NCI-H1048 (cell line): Measurements from ENCODE around the gene FNIP1.
"Not testable (repeated sequence)": the region's sequence is repeated elsewhere in the genome, so short reads cannot be mapped to it uniquely, and the experiment has no call there.

Experiments used
- DNase-seq: peaks from one replicate; lab custom pipeline; 2025; lab: John Stamatoyannopoulos, UW

Gene FNIP1

GRCh38 chr5:131796793-131797693 lies at the start of gene FNIP1:
FNIP1 (minus strand) TSS chr5:131797017; CDS start chr5:131796921, 96 bp downstream.
- DNase-seq: peak; percentile 95

- no peak for DNase-seq
Measured at GRCh38 chr5:131846536-131846935, 49.7 kb upstream of the FNIP1 start.

GRCh38 chr5:131845828-131846227 lies 49.0 kb upstream of the FNIP1 start:
- no peak for DNase-seq

- not testable (repeated sequence) for DNase-seq
Measured at GRCh38 chr5:131842971-131843370, 46.2 kb upstream of the FNIP1 start.

- DNase-seq: not testable (repeated sequence)
Measured at GRCh38 chr5:131832702-131833101, 35.9 kb upstream of the FNIP1 start.

- no peak for DNase-seq
Measured at GRCh38 chr5:131825404-131826013, 28.7 kb upstream of the FNIP1 start.

- DNase-seq: no peak
Measured at GRCh38 chr5:131824631-131825030, 27.8 kb upstream of the FNIP1 start.

GRCh38 chr5:131821221-131821620 lies 24.4 kb upstream of the FNIP1 start:
- no peak for DNase-seq

GRCh38 chr5:131818001-131818724 lies 21.3 kb upstream of the FNIP1 start:
- no peak for DNase-seq

GRCh38 chr5:131814990-131815389 lies 18.2 kb upstream of the FNIP1 start:
- DNase-seq: no peak

- no peak for DNase-seq
Measured at GRCh38 chr5:131812371-131813160, 15.7 kb upstream of the FNIP1 start.

GRCh38 chr5:131810510-131811249 lies 13.9 kb upstream of the FNIP1 start:
- no peak for DNase-seq

GRCh38 chr5:131795879-131796792 lies 681 bp downstream of the FNIP1 start:
- DNase-seq: no peak

GRCh38 chr5:131795228-131795627 lies 1.6 kb downstream of the FNIP1 start:
- no peak for DNase-seq

GRCh38 chr5:131794586-131794985 lies 2.2 kb downstream of the FNIP1 start:
- no peak for DNase-seq

GRCh38 chr5:131792896-131793295 lies 3.9 kb downstream of the FNIP1 start:
- no peak for DNase-seq

GRCh38 chr5:131791866-131792265 lies 5.0 kb downstream of the FNIP1 start:
- DNase-seq: no peak

GRCh38 chr5:131790550-131790949 lies 6.3 kb downstream of the FNIP1 start:
- no peak for DNase-seq

GRCh38 chr5:131789765-131790164 lies 7.1 kb downstream of the FNIP1 start:
- no peak for DNase-seq

GRCh38 chr5:131787736-131788135 lies 9.1 kb downstream of the FNIP1 start:
- DNase-seq: no peak
